HepG2 (cell line): ENCODE measurements around the gene OR6C3.

Source experiments
- CENPBD1 ChIP-seq: sonication (generic); formaldehyde crosslinking; IDR thresholded peaks from 2 replicates; pipeline ENCODE4 v1.8.0; 2022; ENCODE audit warnings: missing genetic modification reagents, low read depth, mild to moderate bottlenecking, borderline replicate concordance
- POLR2A ChIP-seq, 2 experiments: IDR thresholded peaks; 2 replicates each; pipeline ENCODE4 v1.6.1; 2011; ENCODE audit warnings: low read depth in 2 of 2, low read length in 2 of 2, mild to moderate bottlenecking in 1 of 2, moderate library complexity in 1 of 2; ENCODE audit not compliant: insufficient read depth in 1 of 2
- TRIM24 ChIP-seq: sonication (generic); formaldehyde crosslinking; IDR thresholded peaks from 2 replicates; pipeline ENCODE4 v1.8.0; 2022; ENCODE audit warnings: mild to moderate bottlenecking, missing genetic modification reagents
- ZBTB8A ChIP-seq: sonication (generic); formaldehyde crosslinking; IDR thresholded peaks from 2 replicates; pipeline ENCODE4 v1.4.0; 2020; ENCODE audit warnings: mild to moderate bottlenecking, low read depth, missing genetic modification reagents, borderline replicate concordance

- TF ChIP-seq CENPBD1 = no peak
- no peak for TF ChIP-seq TRIM24
- no peak for TF ChIP-seq ZBTB8A (CRISPR knock-in tag)
- TF ChIP-seq POLR2A (IDR thresholded peaks at IDR 0.05; ENCODE audit: insufficient read depth in 1 of 2, low read depth in 2 of 2, low read length in 2 of 2) = no peak
Measured at GRCh38 chr12:55320201-55320600, 10.3 kb upstream of the OR6C3 start.
